ENCODE measurements around the gene DPH6.

The DPH6 gene

DNA sequence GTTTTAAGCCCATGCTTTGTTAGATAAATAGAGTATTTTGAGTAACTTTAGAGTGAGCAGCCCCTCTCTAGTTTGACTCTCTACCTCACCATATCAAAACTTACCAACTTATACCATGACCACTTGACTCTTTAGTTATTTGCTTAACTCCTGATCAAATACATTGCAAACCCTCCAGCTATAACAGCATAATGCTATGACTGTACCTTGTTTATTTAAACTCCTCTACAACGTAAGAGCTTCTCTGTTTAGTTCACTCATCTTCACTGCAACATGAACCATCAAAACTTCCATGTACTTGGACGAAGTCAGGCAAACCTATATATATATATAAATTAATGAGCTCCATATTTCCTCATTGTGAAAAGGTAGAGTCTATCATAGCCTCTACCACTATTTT lies 218.2 kb downstream of the DPH6 start:
- peak; percentile 82 for DNase-seq

DNA sequence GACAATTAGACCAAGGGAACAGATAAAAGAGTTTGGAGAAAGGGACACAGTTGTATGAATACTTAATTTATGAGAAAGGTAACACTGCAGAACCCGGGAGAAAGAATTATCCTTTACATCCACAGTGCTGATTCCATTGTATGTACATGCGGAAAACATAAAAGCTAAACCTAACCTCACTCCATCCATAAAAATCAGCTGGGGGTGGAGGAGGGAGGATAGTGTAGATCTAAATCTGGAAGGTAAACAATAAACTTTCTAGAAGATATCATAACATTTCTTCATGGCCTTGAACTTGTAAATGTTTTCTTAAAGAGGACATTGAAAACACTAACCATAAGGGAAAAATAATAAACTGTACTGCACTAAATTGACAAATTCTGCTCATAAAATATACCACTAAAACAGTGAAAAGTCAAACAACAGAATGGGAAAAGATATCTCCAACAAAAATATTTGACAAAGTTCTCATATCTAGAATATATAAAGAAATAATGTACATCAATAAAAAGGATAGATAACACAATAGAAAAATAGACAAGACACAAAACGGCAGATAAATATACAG lies 220.5 kb downstream of the DPH6 start:
- DNase-seq, result no peak

DNA sequence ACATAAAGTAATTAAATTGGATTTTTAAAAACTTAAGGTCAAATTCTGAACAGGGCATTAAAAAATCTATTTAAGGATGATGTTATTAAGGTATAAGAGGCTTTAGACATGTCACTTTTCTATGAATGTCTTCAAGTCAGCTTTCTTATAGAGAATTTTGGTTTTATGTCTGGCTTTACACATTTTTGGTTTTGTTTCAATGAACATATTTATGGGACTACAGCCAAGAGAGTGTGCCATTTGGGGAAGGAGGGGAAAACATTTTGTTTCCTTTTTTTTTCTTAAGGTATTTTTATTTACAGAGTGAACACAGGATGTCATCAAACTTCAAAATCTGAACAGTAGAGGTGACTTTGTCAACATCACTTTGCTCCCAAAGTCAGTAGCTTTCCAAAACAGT lies 222.8 kb downstream of the DPH6 start:
- DNase-seq, result no peak

DNA sequence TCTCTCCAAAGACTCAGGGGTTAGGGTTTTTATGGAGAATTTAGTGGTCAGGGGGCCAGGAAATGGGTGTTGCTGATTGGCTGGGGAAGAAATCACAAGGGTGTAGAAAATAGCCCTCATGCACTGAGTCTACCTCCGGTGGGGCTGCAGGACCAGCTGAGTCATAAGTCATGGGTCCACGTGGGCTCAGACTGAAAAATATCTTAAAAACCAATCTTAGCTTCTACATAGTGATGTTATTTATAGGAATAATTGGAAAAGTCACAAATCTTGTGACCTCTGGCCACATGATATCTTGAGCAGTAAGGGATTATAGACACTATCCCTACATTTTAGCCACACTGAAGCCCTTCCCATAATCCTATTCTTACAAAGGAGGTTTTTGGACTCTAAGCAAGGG lies 224.0 kb downstream of the DPH6 start:
- DNase-seq, result no peak

DNA sequence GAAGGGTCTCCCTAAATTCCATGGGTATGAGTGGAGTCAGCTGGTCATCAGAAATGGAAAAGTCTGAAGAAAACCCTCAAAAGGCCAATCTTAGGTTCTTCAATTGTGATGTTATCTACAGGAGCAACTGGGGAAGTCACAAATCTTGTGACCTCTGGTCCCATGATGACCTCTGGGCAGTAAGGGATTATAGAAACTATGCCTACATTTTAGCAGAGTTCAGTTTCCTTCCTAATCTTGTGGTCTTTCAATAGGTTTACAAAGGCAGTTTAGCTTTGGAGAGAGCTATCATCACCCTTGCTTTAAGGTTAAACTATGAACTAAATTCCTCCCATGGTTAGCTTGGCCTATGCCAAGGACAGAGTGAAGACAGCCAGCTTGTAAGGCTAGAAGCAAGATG lies 225.1 kb downstream of the DPH6 start:
- no peak for DNase-seq

All from DMS53 (cell line).